Mammary epithelial cell (primary cell): ENCODE data around the gene COMMD1.

Experiments
- CTCF ChIP-seq, 2 donors: IDR thresholded peaks in 1 of 2; conservative IDR thresholded peaks in 1 of 2; 2 replicates each; pipeline ENCODE4 v1.5.1; 2011 to 2012; ENCODE audit warnings: inconsistent platforms in 2 of 2, low read length in 2 of 2, mild to moderate bottlenecking in 2 of 2, control low read depth in 1 of 2, low read depth in 1 of 2; ENCODE audit not compliant: insufficient read depth in 1 of 2; ENCODE audit errors: extremely low read depth in 1 of 2
- EZH2 ChIP-seq: IDR thresholded peaks from 2 replicates; pipeline ENCODE4 v1.6.1; 2012; ENCODE audit warnings: low read length, inconsistent platforms, borderline replicate concordance

DNA sequence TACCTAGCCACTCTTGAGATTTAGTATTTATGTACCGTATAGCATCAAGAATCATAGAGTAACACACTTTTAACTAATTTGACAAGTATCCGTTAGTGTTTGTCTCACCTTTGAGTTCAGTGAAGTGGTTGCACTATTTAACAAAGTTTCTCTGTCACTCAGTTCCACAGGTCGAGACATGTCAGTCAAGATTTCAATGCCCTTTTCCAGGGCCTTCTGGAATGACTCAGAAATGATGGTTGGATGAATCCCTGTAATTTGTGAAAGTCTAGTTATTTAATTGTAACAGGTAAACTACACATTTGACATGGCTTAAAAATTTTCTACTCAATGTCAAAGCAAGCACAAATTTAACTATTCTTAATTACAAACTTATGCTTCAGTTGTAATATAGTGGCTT is 26.7 kb upstream of the COMMD1 start:
- TF ChIP-seq CTCF (conservative IDR thresholded peaks at IDR 0.05 in 1 of 2, IDR thresholded peaks at IDR 0.05 in 1 of 2; ENCODE audit: extremely low read depth in 1 of 2, insufficient read depth in 1 of 2, low read depth in 1 of 2, low read length in 2 of 2): no peak
- no peak for TF ChIP-seq EZH2
